ENCODE data around the gene SCAF1.

- TF ChIP-seq POLR2A (IDR thresholded peaks at IDR 0.05) (peak; percentile 40), CTCF (IDR thresholded peaks at IDR 0.05) (no peak), POLR2AphosphoS5 (IDR thresholded peaks at IDR 0.05) (no peak)
Measured at GRCh38 chr19:49639401-49640112, 2.5 kb upstream of the SCAF1 start.

Measured in prostate gland (tissue), 2 donors.